Spleen (tissue), 7 donors: ENCODE data around the gene MAP2.
"Not testable (repeated sequence)": the region's sequence is repeated elsewhere in the genome, so short reads cannot be mapped to it uniquely, and the experiment has no call there.

Experiments
- CTCF ChIP-seq, 11 experiments: fragments of 200-600 bp in 7 of 11; fragments of 450-650 bp in 4 of 11; sonication (generic) in 4 of 11; IDR thresholded peaks in 8 of 11; conservative IDR thresholded peaks in 3 of 11; 1 replicate in 7 of 11; 2 replicates in 4 of 11; pipeline versions ENCODE4 v1.4.0 to v1.8.0; 2016 to 2021; ENCODE audit warnings: antibody characterized with exemption in 11 of 11, inconsistent platforms in 4 of 11, mild to moderate bottlenecking in 1 of 11
- POLR2A ChIP-seq, 3 donors: fragments of 450-650 bp; IDR thresholded peaks; one replicate each; pipeline ENCODE4 v1.5.1; 2017; ENCODE audit warnings: antibody characterized with exemption in 3 of 3, mild to moderate bottlenecking in 1 of 3
- donor health status: DM: no; HTN: no; CAD: no; lungs with moderate emphysema.
- donor health status: DM: no; HTN: no; CAD: no.
- donor health status: DM: no; HTN: no; CAD: no.

- TF ChIP-seq POLR2A (IDR thresholded peaks at IDR 0.05); CTCF (IDR thresholded peaks at IDR 0.05 in 8 of 11, conservative IDR thresholded peaks at IDR 0.05 in 3 of 11): not testable (repeated sequence)
These were observed 71.3 kb downstream of the MAP2 start for GRCh38 chr2:209495068-209495620.
